ENCODE results near the gene HSPB9.

Gene HSPB9

DNA sequence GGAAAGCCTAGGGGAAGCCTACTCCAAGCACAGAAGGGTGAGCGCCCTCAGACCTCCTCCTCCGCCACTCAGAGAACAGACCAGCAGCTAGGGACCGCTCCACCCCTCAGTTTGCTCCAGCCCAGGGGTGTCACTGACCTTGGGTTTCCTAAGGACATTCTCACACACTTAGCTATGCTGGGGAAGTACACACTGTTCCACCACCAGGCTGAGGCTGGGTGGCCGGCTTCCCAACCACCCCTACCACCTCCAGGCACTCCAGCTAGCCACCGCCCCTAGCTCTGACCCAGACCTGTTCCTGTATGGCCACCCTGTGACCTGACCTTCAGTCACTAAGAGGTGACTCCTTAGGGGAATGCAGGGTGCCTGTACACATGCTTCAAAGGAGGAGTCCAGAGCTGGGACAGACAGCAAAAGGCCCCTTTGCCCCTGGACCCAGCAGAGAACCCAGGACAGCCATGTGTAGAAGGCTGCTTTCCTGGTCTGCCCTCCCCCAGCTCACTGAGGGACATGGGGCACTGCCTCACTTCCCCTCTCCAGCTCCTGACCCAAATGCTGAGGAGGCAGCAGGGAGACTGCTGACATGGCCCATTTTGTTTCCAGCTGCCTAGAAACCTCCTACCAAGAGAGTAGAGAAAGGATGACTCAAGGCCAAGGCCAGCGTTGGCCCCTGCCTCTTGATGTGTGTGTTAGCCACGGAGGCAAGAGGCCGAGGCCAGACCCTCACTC is 6.7 kb downstream of the HSPB9 start:
- peak overlapping the region; percentile 25; the same call in 1 of the 2 replicates for H3K27ac ChIP-seq
- H3K4me3 ChIP-seq (IDR thresholded peaks at IDR 0.05; ENCODE audit: insufficient read depth, low read depth, low read length) = no peak overlapping the region
- no peak overlapping the region for H3K9ac ChIP-seq
- peaks cover 9% of the 10 kb centered on the region; the same call in 1 of the 2 replicates for H4K20me1 ChIP-seq (ENCODE audit: insufficient read depth)
- peaks cover 18% of the 10 kb centered on the region; the same call in 1 of the 2 replicates for H3K79me2 ChIP-seq (ENCODE audit: insufficient read depth, low read depth)
- H3K27me3 ChIP-seq (ENCODE audit: insufficient read depth, low read depth) = no peaks in the 10 kb centered on the region
- H3K4me2 ChIP-seq = peak overlapping the region; percentile 59
- no peak for TF ChIP-seq CTCF (conservative IDR thresholded peaks at IDR 0.05; ENCODE audit: low read depth, low read length)
- no peaks in the 10 kb centered on the region; the same call in 1 of the 2 replicates for H3K36me3 ChIP-seq (ENCODE audit: insufficient read depth)
- peaks cover 63% of the 10 kb centered on the region for H3K4me1 ChIP-seq (ENCODE audit: low read depth, poor library complexity, severe bottlenecking)
- H2AFZ ChIP-seq (ENCODE audit: low read depth) = no peak overlapping the region

DNA sequence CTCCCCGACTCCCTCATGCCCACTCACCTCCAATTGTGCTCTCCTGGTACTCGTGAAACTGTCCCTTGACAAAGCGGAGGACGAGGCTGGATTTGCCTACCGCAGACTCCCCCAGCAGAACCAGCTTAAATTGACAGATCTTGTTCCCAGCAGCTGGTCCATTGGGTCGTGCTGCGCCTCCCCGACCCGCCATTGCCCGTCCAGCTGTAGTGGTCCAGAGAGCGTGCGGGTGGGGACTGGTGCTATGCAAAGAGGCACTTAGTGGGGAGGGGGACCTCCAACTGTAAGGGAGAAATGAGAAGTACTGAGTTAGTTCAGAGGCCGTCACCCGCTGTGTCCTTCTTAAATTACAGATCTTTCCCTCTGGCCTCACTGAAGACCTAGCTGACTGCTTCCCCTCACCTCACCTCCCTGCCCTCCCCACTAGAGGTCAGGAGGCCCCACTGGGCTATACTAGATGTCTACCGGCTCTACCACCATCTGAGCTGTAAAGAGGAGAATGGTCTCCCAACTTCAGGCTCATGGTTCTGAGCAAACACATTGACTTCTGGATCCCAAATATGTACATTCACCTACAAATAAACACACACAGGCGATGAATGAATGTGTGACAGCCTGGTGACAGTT is 7.8 kb downstream of the HSPB9 start:
- peaks cover 11% of the 10 kb centered on the region; the same call in 1 of the 2 replicates for H4K20me1 ChIP-seq (ENCODE audit: insufficient read depth)
- no peak overlapping the region for H3K27ac ChIP-seq
- H2AFZ ChIP-seq (ENCODE audit: low read depth) = no peak overlapping the region
- TF ChIP-seq CTCF (conservative IDR thresholded peaks at IDR 0.05; ENCODE audit: low read depth, low read length) = no peak
- H3K4me1 ChIP-seq (ENCODE audit: low read depth, poor library complexity, severe bottlenecking) = peaks cover 74% of the 10 kb centered on the region
- no peak overlapping the region for H3K9ac ChIP-seq
- peaks cover 30% of the 10 kb centered on the region for H3K79me2 ChIP-seq (ENCODE audit: insufficient read depth, low read depth)
- H3K27me3 ChIP-seq (ENCODE audit: insufficient read depth, low read depth) = no peaks in the 10 kb centered on the region
- H3K36me3 ChIP-seq (ENCODE audit: insufficient read depth) = no peaks in the 10 kb centered on the region; the same call in 1 of the 2 replicates
- H3K4me2 ChIP-seq = peak overlapping the region; percentile 59; the same call in 1 of the 2 replicates
- H3K4me3 ChIP-seq (IDR thresholded peaks at IDR 0.05; ENCODE audit: insufficient read depth, low read depth, low read length) = no peak overlapping the region

DNA sequence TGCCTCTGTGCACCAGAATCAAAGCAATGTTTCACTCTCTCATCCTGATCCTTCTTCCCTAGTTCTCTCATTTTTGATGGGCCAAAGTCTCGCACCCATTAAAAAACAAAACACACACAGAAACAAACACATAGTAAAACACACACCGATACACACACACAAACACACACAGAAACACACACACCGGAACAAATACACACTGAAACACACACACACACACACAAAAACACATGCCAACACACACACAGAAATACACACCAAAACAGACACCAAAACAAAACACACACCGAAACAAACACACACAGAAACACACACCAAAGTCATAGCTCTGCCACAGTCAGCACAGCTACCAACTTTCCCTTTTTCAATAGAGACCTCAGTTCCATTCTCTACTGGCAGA is 8.6 kb downstream of the HSPB9 start:
- TF ChIP-seq CTCF (conservative IDR thresholded peaks at IDR 0.05; ENCODE audit: low read depth, low read length) = no peak
- no peak overlapping the region; the same call in 1 of the 2 replicates for H3K9ac ChIP-seq
- peaks cover 37% of the 10 kb centered on the region for H3K79me2 ChIP-seq (ENCODE audit: insufficient read depth, low read depth)
- H4K20me1 ChIP-seq (ENCODE audit: insufficient read depth) = peaks cover 11% of the 10 kb centered on the region; the same call in 1 of the 2 replicates
- no peak overlapping the region for H3K27ac ChIP-seq
- peaks cover 82% of the 10 kb centered on the region for H3K4me1 ChIP-seq (ENCODE audit: low read depth, poor library complexity, severe bottlenecking)
- peak overlapping the region; percentile 70; the same call in 1 of the 2 replicates for H3K4me2 ChIP-seq
- H3K36me3 ChIP-seq (ENCODE audit: insufficient read depth) = no peaks in the 10 kb centered on the region; the same call in 1 of the 2 replicates
- no peak overlapping the region for H3K4me3 ChIP-seq (IDR thresholded peaks at IDR 0.05; ENCODE audit: insufficient read depth, low read depth, low read length)
- H3K27me3 ChIP-seq (ENCODE audit: insufficient read depth, low read depth) = no peaks in the 10 kb centered on the region
- no peak overlapping the region for H2AFZ ChIP-seq (ENCODE audit: low read depth)

DNA sequence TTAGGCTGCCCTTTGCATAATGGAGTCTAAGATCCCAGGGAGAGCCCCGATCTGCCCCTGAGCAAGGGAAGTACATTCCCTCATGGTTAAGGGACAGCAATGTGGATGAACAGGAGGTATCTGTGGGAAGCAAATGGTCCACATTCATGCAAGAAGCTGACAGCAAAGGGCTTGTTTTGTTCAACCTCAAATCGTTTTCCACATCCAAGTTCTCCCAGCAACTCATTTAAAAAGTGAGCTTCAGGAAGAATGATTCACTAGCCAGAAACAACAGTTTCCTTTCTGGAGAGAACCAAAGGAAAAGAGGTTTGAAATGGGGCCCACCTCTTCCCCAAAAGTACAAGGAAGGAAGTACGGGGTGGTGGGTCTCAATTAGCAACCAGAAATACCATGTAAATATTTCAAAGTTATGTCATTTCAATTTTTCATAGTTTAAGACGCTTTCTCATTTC is 9.4 kb downstream of the HSPB9 start:
- Histone ChIP-seq H3K27me3 (ENCODE audit: insufficient read depth, low read depth) (no peaks in the 10 kb centered on the region), H2AFZ (ENCODE audit: low read depth) (no peak overlapping the region), H3K4me2 (peak overlapping the region; percentile 70), H4K20me1 (ENCODE audit: insufficient read depth) (peaks cover 11% of the 10 kb centered on the region; the same call in 1 of the 2 replicates), H3K36me3 (ENCODE audit: insufficient read depth) (no peaks in the 10 kb centered on the region; the same call in 1 of the 2 replicates), H3K79me2 (ENCODE audit: insufficient read depth, low read depth) (peaks cover 45% of the 10 kb centered on the region), H3K4me3 (IDR thresholded peaks at IDR 0.05; ENCODE audit: insufficient read depth, low read depth, low read length) (no peak overlapping the region), H3K27ac (peak overlapping the region; percentile 54), H3K9ac (no peak overlapping the region; the same call in 1 of the 2 replicates), H3K4me1 (ENCODE audit: low read depth, poor library complexity, severe bottlenecking) (peaks cover 89% of the 10 kb centered on the region)
- TF ChIP-seq CTCF (conservative IDR thresholded peaks at IDR 0.05; ENCODE audit: low read depth, low read length) = no peak

Measured in KMS-11 (cell line).